ENCODE data around the gene ANKIB1. TPM values are rescaled to one million over a fixed set of nuclear protein-coding genes. Genes with fewer than 3 reads are reported as not detected.

The ANKIB1 gene
- total RNA-seq, 1 donor from 2014 or later, result 52.1 TPM

DNA sequence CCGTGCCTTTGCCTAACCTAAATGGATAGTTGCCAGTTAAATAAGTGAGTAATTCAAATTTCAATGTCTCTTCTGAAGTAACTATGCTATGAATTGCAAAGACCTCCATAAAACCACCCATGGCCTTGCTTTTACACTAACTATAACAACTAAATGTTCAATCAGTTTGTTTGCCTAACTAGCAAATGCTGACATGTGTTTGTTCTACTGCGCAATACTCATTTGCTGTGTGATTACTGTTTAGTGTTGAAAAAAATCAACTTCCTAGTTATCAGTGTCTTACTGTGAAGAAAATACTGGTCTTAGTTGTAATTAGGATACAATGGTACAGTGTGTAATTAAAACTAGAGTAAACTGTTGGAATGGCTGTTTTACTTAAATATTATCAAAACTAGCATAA, 154.2 kb downstream of the ANKIB1 start:
- Mint-ChIP-seq H3K4me1 (no peaks in the 10 kb centered on the region), H3K36me3 (peaks cover 15% of the 10 kb centered on the region), H3K4me3 (no peak overlapping the region), H3K9me3 (no peaks in the 10 kb centered on the region), H3K27me3 (ENCODE audit: insufficient read depth, low read depth) (no peaks in the 10 kb centered on the region), H3K27ac (no peak overlapping the region)
- no peak for TF ChIP-seq EZH2phosphoT487 (IDR thresholded peaks at IDR 0.05)
- Histone ChIP-seq H3K4me2 (no peak overlapping the region), H3K9me3 (ENCODE audit: low read depth) (no peaks in the 10 kb centered on the region), H3K79me2 (ENCODE audit: low read depth) (no peaks in the 10 kb centered on the region), H3K27ac (no peak overlapping the region), H3K4me1 (peaks cover 16% of the 10 kb centered on the region), H3K9ac (no peak overlapping the region), H3K27me3 (no peaks in the 10 kb centered on the region), H3F3A (ENCODE audit: low read depth) (peaks cover 22% of the 10 kb centered on the region), H3K4me3 (no peak overlapping the region), H2AFZ (replicated peaks) (no peak overlapping the region), H3K36me3 (peaks cover 6% of the 10 kb centered on the region), H4K20me1 (ENCODE audit: low read depth) (no peaks in the 10 kb centered on the region)
- DNase-seq (ENCODE audit: low spot score), result no peak

DNA sequence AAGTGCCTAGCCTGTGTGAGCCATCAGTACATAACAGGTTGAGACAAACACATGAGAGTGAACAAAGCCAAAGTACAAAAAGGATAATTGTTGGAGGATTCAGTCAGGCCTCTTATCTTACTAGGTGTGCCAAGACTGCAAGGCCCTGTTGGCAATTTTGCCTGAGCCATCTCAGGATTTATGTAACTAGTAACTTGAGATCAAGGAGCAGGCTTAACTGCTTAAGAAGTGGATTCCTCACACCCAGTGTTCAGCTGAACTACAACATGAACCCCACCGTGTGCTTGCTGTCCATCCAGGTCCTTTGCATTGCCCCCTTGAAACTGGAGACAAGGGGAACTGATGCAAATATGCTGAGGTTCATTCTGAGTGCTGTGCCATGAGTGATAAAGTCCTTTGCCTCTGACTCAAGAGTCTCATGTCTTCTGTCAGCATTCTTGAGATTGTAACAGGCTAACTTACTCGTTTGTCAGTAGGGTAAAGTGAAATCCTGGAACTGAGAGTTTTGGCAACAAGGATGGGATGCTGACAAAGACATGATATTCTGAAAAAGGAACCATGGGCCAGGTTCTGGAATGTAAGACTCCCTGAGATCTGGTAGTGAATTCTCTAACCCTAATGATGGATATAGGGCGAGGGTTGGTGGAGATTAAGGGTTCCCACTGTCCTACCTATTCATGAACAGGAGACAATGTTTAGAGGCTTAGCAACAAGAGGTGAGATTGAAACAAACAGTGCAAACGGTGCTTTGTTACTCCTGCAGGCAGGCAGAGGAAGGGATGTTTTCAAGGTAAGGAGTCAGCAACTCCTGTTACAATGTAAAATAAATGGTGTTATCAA, 157.4 kb downstream of the ANKIB1 start:
- peaks cover 24% of the 10 kb centered on the region for H3F3A ChIP-seq (ENCODE audit: low read depth)

DNA sequence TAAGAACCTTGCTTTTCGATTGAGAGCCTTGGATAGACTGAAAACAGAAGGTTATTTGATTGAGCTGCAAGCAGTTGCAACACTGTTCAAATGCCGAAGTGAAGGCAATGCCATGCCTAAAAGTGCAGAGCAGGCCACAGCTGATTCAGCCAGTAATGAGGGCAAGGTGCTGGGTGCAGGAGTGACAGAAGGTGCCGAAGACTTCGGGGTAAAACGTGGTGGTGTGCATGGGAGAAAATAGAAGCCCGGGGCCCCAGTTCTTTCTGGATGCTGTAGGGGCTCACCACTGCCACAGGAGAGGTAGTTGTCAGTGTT, 157.9 kb downstream of the ANKIB1 start:
- H3K27ac Mint-ChIP-seq, result no peak overlapping the region
- peak overlapping the region; percentile 19 for H3K27ac ChIP-seq

More for the DNA sequence above, 157.4 kb downstream of the ANKIB1 start:
- no peaks in the 10 kb centered on the region for H3K79me2 ChIP-seq (ENCODE audit: low read depth)
- no peaks in the 10 kb centered on the region for H3K27me3 ChIP-seq
- no peaks in the 10 kb centered on the region for H4K20me1 ChIP-seq (ENCODE audit: low read depth)
- no peak overlapping the region for H3K9ac ChIP-seq
- peak; percentile 21 for DNase-seq (ENCODE audit: low spot score)
- H3K27ac ChIP-seq, result peak overlapping the region; percentile 19
- H3K36me3 Mint-ChIP-seq, result peaks cover 8% of the 10 kb centered on the region
- H2AFZ ChIP-seq (replicated peaks), result no peak overlapping the region
- peak overlapping the region; percentile 7 for H3K4me2 ChIP-seq
- no peak overlapping the region for H3K27ac Mint-ChIP-seq
- H3K4me1 ChIP-seq, result peaks cover 23% of the 10 kb centered on the region
- H3K9me3 ChIP-seq (ENCODE audit: low read depth), result no peaks in the 10 kb centered on the region
- H3K9me3 Mint-ChIP-seq, result no peaks in the 10 kb centered on the region
- peaks cover 3% of the 10 kb centered on the region for H3K4me1 Mint-ChIP-seq
- TF ChIP-seq EZH2phosphoT487 (IDR thresholded peaks at IDR 0.05), result no peak
- TF ChIP-seq, protein P1, sequence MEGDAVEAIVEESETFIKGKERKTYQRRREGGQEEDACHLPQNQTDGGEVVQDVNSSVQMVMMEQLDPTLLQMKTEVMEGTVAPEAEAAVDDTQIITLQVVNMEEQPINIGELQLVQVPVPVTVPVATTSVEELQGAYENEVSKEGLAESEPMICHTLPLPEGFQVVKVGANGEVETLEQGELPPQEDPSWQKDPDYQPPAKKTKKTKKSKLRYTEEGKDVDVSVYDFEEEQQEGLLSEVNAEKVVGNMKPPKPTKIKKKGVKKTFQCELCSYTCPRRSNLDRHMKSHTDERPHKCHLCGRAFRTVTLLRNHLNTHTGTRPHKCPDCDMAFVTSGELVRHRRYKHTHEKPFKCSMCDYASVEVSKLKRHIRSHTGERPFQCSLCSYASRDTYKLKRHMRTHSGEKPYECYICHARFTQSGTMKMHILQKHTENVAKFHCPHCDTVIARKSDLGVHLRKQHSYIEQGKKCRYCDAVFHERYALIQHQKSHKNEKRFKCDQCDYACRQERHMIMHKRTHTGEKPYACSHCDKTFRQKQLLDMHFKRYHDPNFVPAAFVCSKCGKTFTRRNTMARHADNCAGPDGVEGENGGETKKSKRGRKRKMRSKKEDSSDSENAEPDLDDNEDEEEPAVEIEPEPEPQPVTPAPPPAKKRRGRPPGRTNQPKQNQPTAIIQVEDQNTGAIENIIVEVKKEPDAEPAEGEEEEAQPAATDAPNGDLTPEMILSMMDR (IDR thresholded peaks at IDR 0.05), result no peak
- no peak for TF ChIP-seq EZH2 (IDR thresholded peaks at IDR 0.05)
- peaks cover 6% of the 10 kb centered on the region for H3K36me3 ChIP-seq
- no peaks in the 10 kb centered on the region for H3K27me3 Mint-ChIP-seq (ENCODE audit: insufficient read depth, low read depth)
- no peak overlapping the region for H3K4me3 ChIP-seq
- no peak overlapping the region for H3K4me3 Mint-ChIP-seq

More for the DNA sequence above, 157.9 kb downstream of the ANKIB1 start:
- H3K27me3 Mint-ChIP-seq (ENCODE audit: insufficient read depth, low read depth), result no peaks in the 10 kb centered on the region
- H3K36me3 ChIP-seq, result peaks cover 6% of the 10 kb centered on the region
- peak overlapping the region; percentile 7 for H3K4me2 ChIP-seq
- DNase-seq (ENCODE audit: low spot score), result no peak
- no peaks in the 10 kb centered on the region for H3K9me3 Mint-ChIP-seq
- H3K36me3 Mint-ChIP-seq, result peaks cover 4% of the 10 kb centered on the region
- H3K4me3 Mint-ChIP-seq, result no peak overlapping the region
- H3K4me1 Mint-ChIP-seq, result peaks cover 3% of the 10 kb centered on the region
- no peaks in the 10 kb centered on the region for H3K27me3 ChIP-seq
- no peaks in the 10 kb centered on the region for H4K20me1 ChIP-seq (ENCODE audit: low read depth)
- TF ChIP-seq, protein P1 (IDR thresholded peaks at IDR 0.05), result no peak
- TF ChIP-seq EZH2phosphoT487 (IDR thresholded peaks at IDR 0.05) (no peak), EZH2 (IDR thresholded peaks at IDR 0.05) (no peak)
- H3K4me3 ChIP-seq, result no peak overlapping the region
- H3K4me1 ChIP-seq, result peaks cover 27% of the 10 kb centered on the region
- H3K9ac ChIP-seq, result no peak overlapping the region
- peaks cover 26% of the 10 kb centered on the region for H3F3A ChIP-seq (ENCODE audit: low read depth)
- no peak overlapping the region for H2AFZ ChIP-seq (replicated peaks)
- H3K9me3 ChIP-seq (ENCODE audit: low read depth), result no peaks in the 10 kb centered on the region
- H3K79me2 ChIP-seq (ENCODE audit: low read depth), result no peaks in the 10 kb centered on the region

Measured in neural progenitor cell (in vitro differentiated cells).